ENCODE data around the gene CCDC170.

CCDC170 gene

GRCh38 chr6:151659212-151659611, 165.4 kb downstream of the CCDC170 start:
- DNase-seq: no peak

GRCh38 chr6:151661509-151661908, 167.7 kb downstream of the CCDC170 start:
- no peak for DNase-seq

GRCh38 chr6:151661928-151662327, 168.1 kb downstream of the CCDC170 start:
- no peak for DNase-seq

GRCh38 chr6:151663559-151663958, 169.7 kb downstream of the CCDC170 start:
- no peak for DNase-seq

GRCh38 chr6:151664390-151664789, 170.6 kb downstream of the CCDC170 start:
- no peak for DNase-seq

GRCh38 chr6:151665329-151665728, 171.5 kb downstream of the CCDC170 start:
- DNase-seq: no peak

- DNase-seq: no peak
Measured at GRCh38 chr6:151666526-151666925, 172.7 kb downstream of the CCDC170 start.

GRCh38 chr6:151669208-151669560, 175.4 kb downstream of the CCDC170 start:
- DNase-seq: no peak

GRCh38 chr6:151670116-151670515, 176.3 kb downstream of the CCDC170 start:
- no peak for DNase-seq

Measured in stimulated activated CD4-positive, alpha-beta T cell treated with anti-CD3 and anti-CD28 coated beads, Interleukin-12 subunit alpha, Interleukin-12 subunit beta, amount 100 ng/mL, for 4 hours (primary cell).